WERI-Rb-1 (cell line): ENCODE data around the gene ZDHHC13.
"Not testable (repeated sequence)": the region's sequence is repeated elsewhere in the genome, so short reads cannot be mapped to it uniquely, and the experiment has no call there.

Experiments
- DNase-seq: peaks from one replicate; pipeline ENCODE4 v3.0.0-alpha.2; 2020
- H3K27ac ChIP-seq: fragments of 250-450 bp; sonication (Bioruptor Pico); 2 replicates; pipeline ENCODE4 v1.5.1; 2020; ENCODE audit warnings: mild to moderate bottlenecking, moderate library complexity
- H3K27me3 ChIP-seq: fragments of 250-450 bp; sonication (Bioruptor Pico); 2 replicates; pipeline ENCODE4 v1.5.1; 2021; ENCODE audit warnings: mild to moderate bottlenecking, low read depth, moderate library complexity; ENCODE audit not compliant: insufficient read depth, severe bottlenecking
- H3K36me3 ChIP-seq: fragments of 250-450 bp; sonication (Bioruptor Pico); 2 replicates; pipeline ENCODE4 v1.5.1; 2020; ENCODE audit warnings: mild to moderate bottlenecking, moderate library complexity
- H3K4me3 ChIP-seq: 2 replicates; pipeline ENCODE4 v1.5.1; 2011; ENCODE audit warnings: low read depth, mild to moderate bottlenecking, control low read depth, low read length
- H3K9me3 ChIP-seq: fragments of 250-450 bp; sonication (Bioruptor Pico); 2 replicates; pipeline ENCODE4 v1.5.1; 2021; ENCODE audit warnings: mild to moderate bottlenecking, moderate library complexity; ENCODE audit not compliant: severe bottlenecking
- TF ChIP-seq, protein P1 (sequence below): IDR thresholded peaks from 2 replicates; pipeline ENCODE4 v1.5.1; 2011; ENCODE audit warnings: low read depth, mild to moderate bottlenecking, control low read depth, inconsistent platforms, low read length

ZDHHC13 gene

DNA sequence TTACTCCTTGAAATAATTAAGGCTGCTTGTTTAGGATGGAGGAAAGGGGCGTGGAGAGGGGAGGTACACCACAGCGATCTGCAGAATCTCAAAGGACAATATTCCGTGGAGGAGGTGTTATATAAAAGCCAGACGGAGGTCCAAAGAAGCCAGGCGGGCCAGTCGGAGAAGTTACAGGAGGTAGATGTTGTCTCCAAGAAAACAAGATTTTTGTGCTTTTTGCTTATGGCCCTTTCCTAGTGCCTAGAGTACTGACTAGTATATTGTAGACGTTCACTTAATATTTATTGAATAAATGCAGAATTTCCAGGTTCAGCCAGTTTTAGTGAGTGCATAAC, 761 bp downstream of the ZDHHC13 start:
- TF ChIP-seq, protein P1, sequence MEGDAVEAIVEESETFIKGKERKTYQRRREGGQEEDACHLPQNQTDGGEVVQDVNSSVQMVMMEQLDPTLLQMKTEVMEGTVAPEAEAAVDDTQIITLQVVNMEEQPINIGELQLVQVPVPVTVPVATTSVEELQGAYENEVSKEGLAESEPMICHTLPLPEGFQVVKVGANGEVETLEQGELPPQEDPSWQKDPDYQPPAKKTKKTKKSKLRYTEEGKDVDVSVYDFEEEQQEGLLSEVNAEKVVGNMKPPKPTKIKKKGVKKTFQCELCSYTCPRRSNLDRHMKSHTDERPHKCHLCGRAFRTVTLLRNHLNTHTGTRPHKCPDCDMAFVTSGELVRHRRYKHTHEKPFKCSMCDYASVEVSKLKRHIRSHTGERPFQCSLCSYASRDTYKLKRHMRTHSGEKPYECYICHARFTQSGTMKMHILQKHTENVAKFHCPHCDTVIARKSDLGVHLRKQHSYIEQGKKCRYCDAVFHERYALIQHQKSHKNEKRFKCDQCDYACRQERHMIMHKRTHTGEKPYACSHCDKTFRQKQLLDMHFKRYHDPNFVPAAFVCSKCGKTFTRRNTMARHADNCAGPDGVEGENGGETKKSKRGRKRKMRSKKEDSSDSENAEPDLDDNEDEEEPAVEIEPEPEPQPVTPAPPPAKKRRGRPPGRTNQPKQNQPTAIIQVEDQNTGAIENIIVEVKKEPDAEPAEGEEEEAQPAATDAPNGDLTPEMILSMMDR: no peak
- DNase-seq: no peak
- H3K36me3 ChIP-seq: peaks cover 14% of the 10 kb centered on the region
- H3K27ac ChIP-seq: no peak overlapping the region
- H3K4me3 ChIP-seq: peak overlapping the region; percentile 92
- peaks cover 3% of the 10 kb centered on the region for H3K27me3 ChIP-seq
- peaks cover 4% of the 10 kb centered on the region for H3K9me3 ChIP-seq

DNA sequence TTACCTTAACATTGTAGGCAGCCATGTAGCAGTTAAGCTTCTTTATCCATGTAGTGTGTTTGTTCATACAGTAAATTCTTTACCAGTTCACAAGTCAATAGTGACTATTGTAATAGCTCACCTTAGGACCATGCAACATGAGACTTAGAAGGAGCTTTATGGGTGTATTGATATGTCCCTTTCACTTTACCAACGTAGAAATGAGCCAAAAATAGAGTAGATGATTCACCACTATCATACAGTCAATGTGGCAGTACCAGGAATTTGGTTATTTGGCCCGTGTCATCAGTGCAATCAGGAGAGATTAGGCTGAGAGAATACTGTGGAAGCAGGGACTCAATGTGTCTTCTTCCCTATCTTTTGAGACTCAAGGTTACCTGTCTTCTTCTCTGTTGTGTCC, 4.7 kb downstream of the ZDHHC13 start:
- no peak overlapping the region for H3K27ac ChIP-seq
- DNase-seq: no peak
- H3K27me3 ChIP-seq: no peaks in the 10 kb centered on the region
- peaks cover 16% of the 10 kb centered on the region for H3K36me3 ChIP-seq
- H3K4me3 ChIP-seq: no peak overlapping the region
- no peaks in the 10 kb centered on the region for H3K9me3 ChIP-seq
- TF ChIP-seq, protein P1: no peak

DNA sequence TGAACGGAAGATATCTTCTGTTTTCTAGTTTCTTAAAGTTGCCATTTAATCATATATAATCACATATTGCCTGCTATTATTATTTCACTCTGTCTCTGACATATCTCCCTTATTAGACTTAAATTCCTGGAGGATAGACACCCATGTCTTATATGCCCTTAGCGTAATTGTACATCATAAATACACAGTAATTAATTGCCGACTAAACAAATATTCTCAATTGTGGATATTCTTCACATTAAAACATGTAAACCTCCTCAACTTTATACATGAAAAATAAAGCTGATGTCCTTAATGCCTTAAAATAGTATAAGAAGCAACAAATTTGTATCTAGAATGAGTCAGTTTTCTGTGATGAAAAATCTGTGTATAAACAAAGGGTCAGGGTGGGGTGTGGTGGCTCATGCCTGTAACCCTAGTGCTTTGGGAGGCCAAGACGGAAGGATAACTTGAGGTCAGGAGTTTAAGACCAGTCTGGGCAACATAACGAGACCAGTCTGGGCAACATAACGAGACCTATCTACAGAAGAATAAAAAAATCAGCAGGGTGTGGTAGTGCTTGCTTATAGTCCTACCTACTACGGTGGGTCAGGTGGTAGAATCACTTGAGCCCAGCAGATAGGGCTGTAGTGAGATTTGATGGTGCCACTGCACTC, 6.1 kb downstream of the ZDHHC13 start:
- TF ChIP-seq, protein P1: no peak
- H3K9me3 ChIP-seq: no peaks in the 10 kb centered on the region
- no peak overlapping the region for H3K27ac ChIP-seq
- H3K4me3 ChIP-seq: no peak overlapping the region
- H3K36me3 ChIP-seq: peaks cover 18% of the 10 kb centered on the region
- no peak for DNase-seq
- H3K27me3 ChIP-seq: no peaks in the 10 kb centered on the region

DNA sequence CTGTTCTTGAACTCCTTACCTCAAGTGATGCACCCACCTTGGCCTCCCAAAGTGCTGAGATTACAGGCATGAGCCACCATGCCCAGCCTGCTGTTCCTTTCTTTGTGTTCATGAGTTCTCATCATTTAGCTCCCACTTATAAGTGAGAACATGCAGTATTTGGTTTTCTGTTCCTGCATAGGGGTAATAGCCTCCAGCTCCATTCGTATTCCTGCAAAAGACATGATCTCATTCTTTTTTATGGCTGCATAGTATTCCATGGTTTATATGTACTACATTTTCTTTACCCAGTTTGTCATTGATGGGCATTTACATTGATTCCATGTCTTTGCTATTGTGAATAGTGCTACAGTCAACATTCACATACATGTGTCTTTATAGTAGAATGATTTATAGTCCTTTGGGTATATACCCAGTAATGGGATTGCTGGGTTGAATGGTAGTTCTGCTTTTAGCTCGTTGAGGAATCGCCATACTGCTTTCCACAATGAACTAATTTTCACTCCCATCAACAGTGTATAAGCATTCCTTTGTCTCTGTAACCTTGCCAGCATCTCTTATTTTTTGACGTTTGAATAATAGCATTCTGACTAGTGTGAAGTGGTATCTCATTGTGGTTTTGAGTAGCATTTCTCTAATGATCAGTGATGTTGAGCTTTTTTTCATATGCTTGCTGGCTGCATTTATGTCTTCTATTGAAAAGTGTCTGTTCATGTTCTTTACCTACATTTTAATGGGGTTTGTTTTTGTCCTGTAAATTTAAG, 9.8 kb downstream of the ZDHHC13 start:
- H3K27me3 ChIP-seq, H3K4me3 ChIP-seq, DNase-seq, H3K27ac ChIP-seq, H3K36me3 ChIP-seq, H3K9me3 ChIP-seq: not testable (repeated sequence)

DNA sequence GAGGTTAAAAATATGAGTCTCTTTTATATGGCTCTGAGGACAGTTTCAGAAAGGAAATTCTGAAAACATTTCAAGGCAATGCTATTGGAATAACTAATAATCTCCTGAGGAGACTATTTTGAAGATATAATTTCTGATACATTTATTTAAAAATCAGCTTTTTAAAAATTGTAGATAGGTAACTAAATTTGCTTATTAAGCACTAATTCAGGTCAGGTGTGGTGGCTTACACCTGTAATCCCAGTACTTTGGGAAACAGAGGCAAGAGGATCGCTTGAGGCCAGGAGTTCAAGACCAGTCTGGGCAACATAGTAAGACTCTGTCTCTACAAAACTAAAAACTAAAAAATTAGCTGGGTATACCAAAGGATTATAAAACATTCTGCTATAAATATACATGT, 17.0 kb downstream of the ZDHHC13 start:
- Histone ChIP-seq H3K27me3 (no peaks in the 10 kb centered on the region), H3K27ac (no peak overlapping the region), H3K9me3 (peaks cover 8% of the 10 kb centered on the region), H3K36me3 (peaks cover 2% of the 10 kb centered on the region; the same call in 1 of the 2 replicates), H3K4me3 (no peak overlapping the region)
- no peak for DNase-seq
- TF ChIP-seq, protein P1: no peak

DNA sequence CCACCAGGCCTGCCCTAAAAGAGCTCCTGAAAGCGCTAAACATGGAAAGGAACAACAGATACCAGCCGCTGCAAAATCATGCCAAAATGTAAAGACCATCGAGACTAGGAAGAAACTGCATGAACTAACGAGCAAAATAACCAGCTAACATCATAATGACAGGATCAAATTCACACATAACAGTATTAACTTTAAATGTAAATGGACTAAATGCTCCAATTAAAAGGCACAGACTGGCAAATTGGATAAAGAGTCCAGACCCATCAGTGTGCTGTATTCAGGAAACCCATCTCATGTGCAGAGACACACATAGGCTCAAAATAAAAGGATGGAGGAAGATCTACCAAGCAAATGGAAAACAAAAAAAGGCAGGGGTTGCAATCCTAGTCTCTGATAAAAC, 19.9 kb downstream of the ZDHHC13 start:
- H3K27ac ChIP-seq, H3K27me3 ChIP-seq, H3K36me3 ChIP-seq, DNase-seq, H3K4me3 ChIP-seq, H3K9me3 ChIP-seq: not testable (repeated sequence)

DNA sequence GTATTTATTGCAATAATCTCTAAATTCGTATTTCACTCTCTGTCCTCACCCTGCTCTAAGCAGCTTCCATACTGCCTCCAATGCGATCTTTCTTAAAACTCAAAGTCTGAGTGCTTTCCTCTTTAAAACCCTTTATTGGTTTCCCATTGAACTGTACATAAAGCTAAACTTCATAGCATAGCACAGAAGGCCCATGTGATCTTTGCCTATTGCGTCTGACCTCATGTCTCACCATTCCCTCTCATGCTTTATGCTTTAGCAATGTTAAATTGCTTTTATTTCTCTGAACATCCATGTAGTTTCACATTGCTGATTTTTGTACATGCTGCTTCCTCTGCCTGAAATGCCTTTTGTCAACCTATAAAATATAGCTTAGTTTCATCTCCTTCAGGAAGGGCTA, 28.4 kb downstream of the ZDHHC13 start:
- Histone ChIP-seq H3K4me3 (no peak overlapping the region), H3K36me3 (peaks cover 20% of the 10 kb centered on the region), H3K27me3 (no peaks in the 10 kb centered on the region), H3K27ac (no peak overlapping the region), H3K9me3 (no peaks in the 10 kb centered on the region)
- TF ChIP-seq, protein P1: no peak
- no peak for DNase-seq
